GM19240 (cell line): Measurements from ENCODE around the gene YWHAG.
"Not testable (repeated sequence)": the region's sequence is repeated elsewhere in the genome, so short reads cannot be mapped to it uniquely, and the experiment has no call there.

Source experiments
- DNase-seq: peaks from one replicate; pipeline ENCODE4 v3.0.0; 2011; ENCODE audit warnings: low spot score; ENCODE audit not compliant: insufficient read length

The YWHAG gene

GRCh38 chr7:76325092-76325491, 33.7 kb downstream of the YWHAG start:
- DNase-seq, result no peak

- peak; percentile 86 for DNase-seq
Measured at GRCh38 chr7:76318488-76319353, 40.1 kb downstream of the YWHAG start.

GRCh38 chr7:76317782-76318487, 40.9 kb downstream of the YWHAG start:
- DNase-seq, result peak; percentile 95

GRCh38 chr7:76316984-76317781, 41.6 kb downstream of the YWHAG start:
- no peak for DNase-seq

GRCh38 chr7:76315364-76315763, 43.4 kb downstream of the YWHAG start:
- DNase-seq, result no peak

DNA sequence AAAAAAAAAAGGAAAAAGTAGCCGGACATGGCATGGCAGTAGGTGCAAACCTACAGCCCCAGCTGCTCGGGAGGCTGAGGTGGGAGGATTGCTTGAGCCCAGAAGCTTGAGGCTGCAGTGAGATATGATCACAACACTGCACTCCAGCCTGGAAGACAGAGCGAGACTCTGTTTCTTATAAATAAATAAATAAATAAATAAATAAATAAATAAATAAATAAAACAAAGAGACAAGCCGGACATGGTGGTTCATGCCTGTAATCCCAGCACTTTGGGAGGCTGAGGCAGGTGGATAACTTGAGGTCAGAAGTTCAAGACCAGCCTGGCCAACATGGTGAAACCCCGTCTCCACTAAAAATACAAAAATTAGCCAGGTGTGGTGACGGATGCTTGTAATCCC, 44.1 kb downstream of the YWHAG start:
- DNase-seq, result not testable (repeated sequence)

- peak; percentile 98 for DNase-seq
Measured at GRCh38 chr7:76314042-76314721, 44.6 kb downstream of the YWHAG start.

GRCh38 chr7:76311838-76312237, 47.0 kb downstream of the YWHAG start:
- DNase-seq, result not testable (repeated sequence)

GRCh38 chr7:76310102-76310957, 48.5 kb downstream of the YWHAG start:
- no peak for DNase-seq

- DNase-seq, result not testable (repeated sequence)
Measured at GRCh38 chr7:76309341-76310101, 49.3 kb downstream of the YWHAG start.

DNA sequence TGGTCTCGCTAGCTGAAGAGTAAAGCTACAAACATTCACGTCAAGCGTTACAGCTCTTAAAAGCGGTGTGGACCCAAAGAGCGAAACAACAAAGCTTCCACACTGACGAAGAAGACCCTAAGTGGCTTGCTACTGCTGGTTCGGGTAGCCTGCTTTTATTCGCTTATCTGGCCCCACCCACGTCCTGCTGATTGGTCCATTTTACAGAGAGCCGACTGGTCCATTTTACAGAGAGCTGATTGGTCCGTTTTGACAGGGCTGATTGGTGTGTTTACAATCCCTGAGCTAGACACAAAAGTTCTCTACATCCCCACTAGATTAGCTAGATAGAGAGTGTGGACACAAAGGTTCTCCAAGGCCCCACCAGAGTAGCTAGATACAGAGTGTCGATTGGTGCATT, 49.9 kb downstream of the YWHAG start:
- DNase-seq, result not testable (repeated sequence)

DNA sequence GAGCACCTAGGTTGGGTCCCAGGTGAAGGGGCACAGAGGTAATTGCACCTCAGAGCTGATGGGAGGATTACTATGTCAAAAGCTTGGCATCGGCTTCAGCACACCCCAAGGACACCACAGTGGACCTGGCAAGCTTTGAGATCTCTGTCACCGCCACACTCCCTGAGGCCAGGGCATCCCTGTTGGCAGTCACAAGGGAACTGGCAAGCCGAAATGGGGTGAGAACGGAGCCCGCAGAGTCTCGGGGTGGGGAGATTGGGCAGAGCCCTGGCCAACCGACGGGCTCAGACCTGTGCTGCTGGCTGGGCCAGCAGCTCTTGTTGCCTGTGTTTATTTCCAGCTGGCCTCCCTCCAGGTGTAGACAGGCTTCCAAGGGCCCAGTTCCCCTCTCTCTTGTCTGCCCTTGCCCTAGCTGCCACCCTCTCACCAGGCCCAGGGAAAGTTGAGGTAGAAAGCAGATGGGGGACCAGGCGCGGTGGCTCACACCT, 53.9 kb downstream of the YWHAG start:
- no peak for DNase-seq

GRCh38 chr7:76303202-76304147, 55.3 kb downstream of the YWHAG start:
- peak; percentile 78 for DNase-seq

DNA sequence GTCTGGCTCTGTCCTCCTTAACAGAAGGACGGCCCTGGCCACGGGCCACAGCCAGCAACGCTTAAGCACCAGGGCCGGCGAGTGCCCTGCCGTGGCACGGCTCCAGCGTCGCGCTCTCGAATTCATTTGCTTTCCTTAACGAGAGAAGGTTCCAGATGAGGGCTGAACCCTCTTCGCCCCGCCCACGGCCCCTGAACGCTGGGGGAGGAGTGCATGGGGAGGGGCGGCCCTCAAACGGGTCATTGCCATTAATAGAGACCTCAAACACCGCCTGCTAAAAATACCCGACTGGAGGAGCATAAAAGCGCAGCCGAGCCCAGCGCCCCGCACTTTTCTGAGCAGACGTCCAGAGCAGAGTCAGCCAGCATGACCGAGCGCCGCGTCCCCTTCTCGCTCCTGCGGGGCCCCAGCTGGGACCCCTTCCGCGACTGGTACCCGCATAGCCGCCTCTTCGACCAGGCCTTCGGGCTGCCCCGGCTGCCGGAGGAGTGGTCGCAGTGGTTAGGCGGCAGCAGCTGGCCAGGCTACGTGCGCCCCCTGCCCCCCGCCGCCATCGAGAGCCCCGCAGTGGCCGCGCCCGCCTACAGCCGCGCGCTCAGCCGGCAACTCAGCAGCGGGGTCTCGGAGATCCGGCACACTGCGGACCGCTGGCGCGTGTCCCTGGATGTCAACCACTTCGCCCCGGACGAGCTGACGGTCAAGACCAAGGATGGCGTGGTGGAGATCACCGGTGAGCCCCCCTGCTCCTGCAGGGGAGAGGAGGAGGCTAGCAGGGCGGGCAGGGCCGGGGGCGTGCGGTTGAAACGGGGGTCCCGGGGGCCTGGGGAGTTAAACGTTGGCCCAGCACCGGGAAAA, 56.2 kb downstream of the YWHAG start, which contains the start of gene HSPB1:
HSPB1 (plus strand) TSS at position 327 of the 855 bp plus-strand sequence; CDS start at position 367, 40 bp downstream.
- DNase-seq, result no peak

DNA sequence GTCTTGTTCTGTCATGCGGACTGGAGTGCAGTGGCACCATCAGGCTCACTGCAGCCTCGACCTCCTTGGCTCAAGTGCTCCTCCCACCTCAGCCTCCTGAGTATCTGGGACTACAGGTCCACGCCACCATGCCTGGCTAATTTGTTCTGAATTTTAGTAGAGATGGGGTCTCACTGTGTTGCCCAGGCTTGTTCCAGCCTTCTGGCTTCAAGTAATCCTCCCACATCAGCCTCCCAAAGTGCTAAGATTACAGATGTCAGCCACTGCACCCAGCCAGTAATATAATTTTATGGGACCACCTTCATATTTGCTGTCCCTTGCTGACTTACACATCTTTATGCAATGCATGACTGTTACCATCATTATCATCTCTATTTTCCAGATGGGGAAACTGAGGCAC, 57.8 kb downstream of the YWHAG start:
- DNase-seq, result no peak

GRCh38 chr7:76300166-76300731, 58.5 kb downstream of the YWHAG start:
- no peak for DNase-seq
